K562 (cell line): ENCODE measurements around the gene FMN1. TPM values are rescaled to one million over a fixed set of nuclear protein-coding genes. Genes with fewer than 3 reads are reported as not detected.

ENCODE experiments used
- ATAC-seq: fragments of 200-7000 bp; cut with Tn5 transposase; 3 replicates; pipeline ENCODE4 v1.9.1; 2020; ENCODE audit warnings: moderate library complexity
- BruUV-seq: library from RNA; stranded (reverse); fragments of 400-500 nt; replicated peaks from 2 replicates; lab custom pipeline; 2021; lab: Mats Ljungman, UMichigan
- CTCF ChIA-PET: fragments of 300-600 bp; formaldehyde crosslinking; extraction: SDS; loops from one replicate; lab custom pipeline; 2021; ENCODE audit warnings: low intra/inter-chr PET ratio; lab: Yijun Ruan, JAX
- POLR2A ChIA-PET: fragments of 300-600, 350-650 bp; sonication (Branson Sonifier 250); formaldehyde crosslinking; extraction: SDS; loops from one replicate; lab custom pipeline; 2021; ENCODE audit warnings: antibody characterized with exemption, inconsistent platforms; lab: Yijun Ruan, JAX
- DNase-seq, 4 experiments: peaks; one replicate each; pipeline versions ENCODE4 v3.0.0 to v3.0.0-alpha.2; 2011 to 2018; ENCODE audit warnings: low spot score in 3 of 4, mixed read lengths in 3 of 4; ENCODE audit errors: extremely low read depth in 1 of 4
- FAIRE-seq: peaks from 2 replicates; lab custom pipeline; 2011; peaks lifted over from hg19 to GRCh38; lab: Jason Lieb, UNC
- H2AFZ ChIP-seq: 2 replicates; pipeline ENCODE4 v1.6.0; 2011; ENCODE audit warnings: low read depth, low read length, control low read depth, inconsistent platforms
- H3K27ac ChIP-seq: fragments of 200-600 bp; 3 replicates; pipeline ENCODE4 v1.8.0; 2011; ENCODE audit warnings: low read depth, mild to moderate bottlenecking, control low read depth, inconsistent platforms, low read length, moderate library complexity, mixed read lengths; ENCODE audit errors: extremely low read depth
- H3K27me3 ChIP-seq, 2 experiments: fragments of 300-600 bp in 1 of 2; 2 replicates in 1 of 2; 3 replicates in 1 of 2; pipeline versions ENCODE4 v1.6.0 to v1.8.0; 2011; ENCODE audit warnings: inconsistent platforms in 2 of 2, low read length in 2 of 2, mild to moderate bottlenecking in 1 of 2, mixed read lengths in 1 of 2, moderate library complexity in 1 of 2; ENCODE audit not compliant: control insufficient read depth in 2 of 2, insufficient read depth in 2 of 2
- H3K36me3 ChIP-seq: fragments of 300-600 bp; 3 replicates; pipeline ENCODE4 v1.8.0; 2011; ENCODE audit warnings: mild to moderate bottlenecking, low read length, inconsistent platforms; ENCODE audit not compliant: control insufficient read depth, insufficient read depth
- H3K4me1 ChIP-seq, 2 experiments: fragments of 200-600 bp in 1 of 2; replicated peaks in 1 of 2; 2 replicates in 1 of 2; 3 replicates in 1 of 2; pipeline versions ENCODE4 v1.5.1 to v1.8.0; 2011; ENCODE audit warnings: inconsistent platforms in 2 of 2, low read length in 2 of 2, mild to moderate bottlenecking in 1 of 2, mixed read lengths in 1 of 2, moderate library complexity in 1 of 2; ENCODE audit not compliant: control insufficient read depth in 2 of 2, insufficient read depth in 2 of 2
- H3K4me2 ChIP-seq: 2 replicates; pipeline ENCODE4 v1.6.1; 2011; ENCODE audit warnings: low read length, control low read depth, inconsistent platforms, mixed read lengths; ENCODE audit not compliant: insufficient read depth
- H3K4me3 ChIP-seq: fragments of 200-600 bp; sonication (generic), shearing (Covaris generic); 2 replicates; pipeline ENCODE4 v1.5.1; 2016; ENCODE audit warnings: control low read depth, inconsistent platforms
- H3K79me2 ChIP-seq: fragments of 200-600 bp; 3 replicates; pipeline ENCODE4 v1.8.0; 2011; ENCODE audit warnings: low read length, inconsistent platforms; ENCODE audit not compliant: control insufficient read depth, insufficient read depth
- H3K9ac ChIP-seq, 2 experiments: 2 replicates each; pipeline versions ENCODE4 v1.6.0 to v1.6.1; 2011; ENCODE audit warnings: low read depth in 2 of 2, low read length in 2 of 2, control low read depth in 1 of 2, inconsistent platforms in 1 of 2, mild to moderate bottlenecking in 1 of 2, mixed read lengths in 1 of 2; ENCODE audit not compliant: insufficient read depth in 1 of 2
- H3K9me1 ChIP-seq: one replicate; pipeline ENCODE4 v1.6.0; 2011; ENCODE audit warnings: inconsistent platforms, mild to moderate bottlenecking, low read length, moderate library complexity; ENCODE audit not compliant: control insufficient read depth, insufficient read depth
- H3K9me3 ChIP-seq: replicated peaks from 2 replicates; pipeline ENCODE4 v1.5.1; 2011; ENCODE audit warnings: low read depth, low read length, inconsistent platforms; ENCODE audit not compliant: control insufficient read depth, insufficient read depth
- H4K20me1 ChIP-seq: replicated peaks from 2 replicates; pipeline ENCODE4 v1.6.1; 2011; ENCODE audit warnings: low read length, inconsistent platforms, mixed read lengths; ENCODE audit not compliant: control insufficient read depth, insufficient read depth
- KAT7 ChIP-seq: sonication (generic); formaldehyde crosslinking; IDR thresholded peaks from 2 replicates; pipeline ENCODE4 v1.8.0; 2022; ENCODE audit warnings: missing genetic modification reagents, mild to moderate bottlenecking, borderline replicate concordance
- RFX7 ChIP-seq: fragments of 250-450 bp; sonication (Bioruptor Pico); IDR thresholded peaks from 2 replicates; pipeline ENCODE4 v1.5.1; 2021; ENCODE audit warnings: mild to moderate bottlenecking
- XRCC3 ChIP-seq: fragments of 450-650 bp; IDR thresholded peaks from 2 replicates; pipeline ENCODE4 v1.6.1; 2017; ENCODE audit warnings: mild to moderate bottlenecking, moderate library complexity
- WGBS: fragments of 100-300 bp; shearing (Covaris generic); methylation state at CpG from one replicate; pipeline ENCODE4 v1.1.6; 2016; ENCODE audit warnings: low coverage, mixed read lengths; ENCODE audit not compliant: insufficient coverage; ENCODE audit errors: missing lambda C conversion rate; 5-methylcytosine and 5-hydroxymethylcytosine counted together
- in situ Hi-C: fragments of 300-500 bp; cut with MboI; formaldehyde crosslinking; loops from 4 replicates; pipeline ENCODE4 v1.15.0; 2018; ENCODE audit warnings: inconsistent platforms, mixed read lengths
- intact Hi-C: fragments of 100-400 bp; cut with micrococcal nuclease; formaldehyde crosslinking; loops from 2 replicates; pipeline ENCODE4 v1.14.2; 2022
- polyA plus RNA-seq, 8 experiments: library from polyadenylated mRNA; depleted of rRNA in 4 of 8; stranded (reverse) in 5 of 8; unstranded in 3 of 8; fragments of >200 nt; fragmentation: Nextera tagmentation in 2 of 8; fragmentation: Illumina TruSeq in 1 of 8; extraction: Ambion mirVana in 2 of 8; extraction: Trizol in 1 of 8; gene quantifications; 2 replicates each; pipeline versions ENCODE4 v1.2.1 to v1.2.3, GENCODE V29; 2011 to 2014; ENCODE audit warnings: inconsistent platforms in 1 of 8, missing spikeins in 1 of 8
- total RNA-seq, 7 experiments: library from RNA; depleted of rRNA in 6 of 7; stranded (reverse); fragments of >200 nt in 6 of 7; fragmentation: Illumina TruSeq in 2 of 7; extraction: Trizol in 2 of 7; gene quantifications; 2 replicates each; pipeline versions ENCODE4 v1.2.1 to v1.2.3, GENCODE V29; 2011 to 2021; ENCODE audit warnings: low replicate concordance in 1 of 7
- TF ChIP-seq, protein P1 (sequence below), 2 experiments: fragments of 450-650 bp; IDR thresholded peaks; 2 replicates each; pipeline ENCODE4 v1.6.1; 2016

Gene FMN1
- total and polyA plus RNA-seq, 9 of the 15 experiments (the other 6 are each of a cell fraction or from before 2014, with no cell fraction given) = 0.03 to 0.07 (median 0.04) TPM; not detected in 6

DNA sequence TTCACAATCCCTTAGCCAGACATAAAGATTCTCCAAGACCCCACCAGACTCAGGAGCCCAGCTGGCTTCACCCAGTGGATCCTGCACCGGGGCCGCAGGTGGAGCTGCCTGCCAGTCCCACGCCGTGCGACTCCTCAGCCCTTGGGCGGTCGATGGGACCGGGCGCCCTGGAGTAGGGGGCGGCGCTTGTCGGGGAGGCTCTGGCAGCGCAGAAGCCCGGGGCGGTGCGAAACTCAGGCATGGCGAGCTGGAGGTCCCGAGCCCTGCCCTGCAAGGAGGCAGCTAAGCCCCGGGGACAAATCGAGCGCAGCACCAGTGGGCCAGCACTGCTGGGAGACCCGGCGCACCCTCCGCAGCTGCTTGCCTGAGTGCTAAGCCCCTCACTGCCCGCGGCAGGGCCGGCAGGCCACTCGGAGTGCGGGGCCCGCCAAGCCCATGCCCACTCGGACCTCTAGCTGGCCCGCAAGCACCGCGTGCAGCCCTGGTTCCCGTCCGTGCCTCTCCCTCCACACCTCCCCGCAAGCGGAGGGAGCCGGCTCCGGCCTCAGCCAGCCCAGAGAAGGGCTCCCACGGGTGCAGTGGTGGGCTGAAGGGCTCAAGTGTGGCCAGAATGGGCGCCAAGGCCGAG lies 175.0 kb downstream of the FMN1 start:
- intact Hi-C loops = no loop called here
- no peak for TF ChIP-seq XRCC3
- TF ChIP-seq RFX7 (CRISPR knock-in tag) = no peak
- TF ChIP-seq KAT7 (CRISPR knock-in tag) = no peak
- TF ChIP-seq, protein P1, sequence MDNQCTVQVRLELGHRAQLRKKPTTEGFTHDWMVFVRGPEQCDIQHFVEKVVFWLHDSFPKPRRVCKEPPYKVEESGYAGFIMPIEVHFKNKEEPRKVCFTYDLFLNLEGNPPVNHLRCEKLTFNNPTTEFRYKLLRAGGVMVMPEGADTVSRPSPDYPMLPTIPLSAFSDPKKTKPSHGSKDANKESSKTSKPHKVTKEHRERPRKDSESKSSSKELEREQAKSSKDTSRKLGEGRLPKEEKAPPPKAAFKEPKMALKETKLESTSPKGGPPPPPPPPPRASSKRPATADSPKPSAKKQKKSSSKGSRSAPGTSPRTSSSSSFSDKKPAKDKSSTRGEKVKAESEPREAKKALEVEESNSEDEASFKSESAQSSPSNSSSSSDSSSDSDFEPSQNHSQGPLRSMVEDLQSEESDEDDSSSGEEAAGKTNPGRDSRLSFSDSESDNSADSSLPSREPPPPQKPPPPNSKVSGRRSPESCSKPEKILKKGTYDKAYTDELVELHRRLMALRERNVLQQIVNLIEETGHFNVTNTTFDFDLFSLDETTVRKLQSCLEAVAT (IDR thresholded peaks at IDR 0.05) = no peak
- TF ChIP-seq, all 486 proteins: peak for 0
- in situ Hi-C loops = no loop called here
- BruUV-seq = no TSS peak
- no peak overlapping the region for H3K9ac ChIP-seq
- WGBS = 0% methylated on average over 13 of the region's 43 CpGs
- FAIRE-seq = no peak
- no peak overlapping the region for H3K27ac ChIP-seq
- no peaks in the 10 kb centered on the region for H3K9me1 ChIP-seq
- H2AFZ ChIP-seq = no peak overlapping the region
- POLR2A ChIA-PET = no interaction called here
- CTCF ChIA-PET = no interaction called here
- H3K9me3 ChIP-seq = no peaks in the 10 kb centered on the region
- no peak overlapping the region for H3K4me3 ChIP-seq
- H3K4me2 ChIP-seq = no peak overlapping the region
- no peaks in the 10 kb centered on the region for H3K36me3 ChIP-seq
- H4K20me1 ChIP-seq = no peaks in the 10 kb centered on the region
- no peaks in the 10 kb centered on the region; a peak in 2 of 5 replicates for H3K4me1 ChIP-seq
- no peaks in the 10 kb centered on the region for H3K79me2 ChIP-seq
- ATAC-seq = no peak
- no peak for DNase-seq
- H3K27me3 ChIP-seq = peaks cover 0 to 11% of the 10 kb centered on the region in 2 experiments; a peak in 2 of 5 replicates
